Lung (tissue), 12 donors: ENCODE data around the gene ZSWIM8. TPM values are rescaled to one million over a fixed set of nuclear protein-coding genes. Genes with fewer than 3 reads are reported as not detected.

Experiments used
- ATAC-seq: fragments of 200-7000 bp; cut with Tn5 transposase; one replicate; pipeline ENCODE4 v1.9.1; 2020; ENCODE audit warnings: moderate number of reproducible peaks; ENCODE audit not compliant: insufficient read depth, low FRiP score
- DNase-seq, 3 donors: peaks; one replicate each; pipeline ENCODE4 v3.0.0-alpha.2; 2013 to 2017
- H3K27ac ChIP-seq, 2 donors: one replicate each; pipeline ENCODE4 v1.5.1; 2013; ENCODE audit warnings: mild to moderate bottlenecking in 2 of 2, moderate library complexity in 2 of 2, control low read depth in 1 of 2, inconsistent platforms in 1 of 2, low read depth in 1 of 2, low read length in 1 of 2
- H3K27me3 ChIP-seq, 3 donors: one replicate each; pipeline ENCODE4 v1.5.1; 2013; ENCODE audit warnings: low read length in 2 of 3; ENCODE audit not compliant: control insufficient read depth in 3 of 3, insufficient read depth in 3 of 3
- H3K36me3 ChIP-seq, 4 donors: one replicate each; pipeline ENCODE4 v1.5.1; 2013; ENCODE audit warnings: low read length in 4 of 4, mild to moderate bottlenecking in 1 of 4, moderate library complexity in 1 of 4; ENCODE audit not compliant: control insufficient read depth in 4 of 4, insufficient read depth in 4 of 4
- H3K4me1 ChIP-seq, 5 donors: one replicate each; pipeline ENCODE4 v1.5.1; 2013; ENCODE audit warnings: low read length in 5 of 5, mild to moderate bottlenecking in 2 of 5, moderate library complexity in 1 of 5; ENCODE audit not compliant: control insufficient read depth in 5 of 5, insufficient read depth in 5 of 5
- H3K4me3 ChIP-seq: one replicate; pipeline ENCODE4 v1.5.1; 2013; ENCODE audit warnings: mild to moderate bottlenecking, control low read depth, moderate library complexity
- H3K9ac ChIP-seq, 2 donors: one replicate each; pipeline ENCODE4 v1.5.1; 2013; ENCODE audit warnings: low read length in 2 of 2, control low read depth in 1 of 2; ENCODE audit not compliant: insufficient read depth in 1 of 2
- H3K9me3 ChIP-seq, 4 donors: one replicate each; pipeline ENCODE4 v1.5.1; 2013; ENCODE audit warnings: low read length in 3 of 4, mild to moderate bottlenecking in 1 of 4, moderate library complexity in 1 of 4; ENCODE audit not compliant: control insufficient read depth in 4 of 4, insufficient read depth in 3 of 4
- CTCF ChIP-seq: IDR thresholded peaks from 2 replicates; pipeline ENCODE4 v1.5.1; 2012; ENCODE audit warnings: mild to moderate bottlenecking; ENCODE audit errors: control extremely low read depth, extremely low read depth
- WGBS, 2 donors: extraction: QIAGEN DNeasy Blood & Tissue Kit; methylation state at CpG; one replicate each; pipeline ENCODE4 v1.1.7; 2013; 5-methylcytosine and 5-hydroxymethylcytosine counted together
- polyA plus RNA-seq, 2 donors: library from polyadenylated mRNA; stranded (reverse); fragments of 200-250 nt; gene quantifications; one replicate each; pipeline ENCODE4 v1.2.1, GENCODE V29; 2013
- total RNA-seq, 2 donors: library from RNA; depleted of rRNA in 1 of 2; stranded (reverse); fragments of >200 nt in 1 of 2; gene quantifications; one replicate each; pipeline ENCODE4 v1.2.1, GENCODE V29; 2014 to 2021
- donor health status: control.
- donor health status: control.
- donor health status: Bipolar disorder and iron deficiency.
- donor health status: healthy.
- donor health status: DM: yes; HTN: yes; CAD: no.

ZSWIM8 gene
- total and polyA plus RNA-seq, 4 donors = 70.3 to 113 (median 93.1) TPM

- Histone ChIP-seq H3K4me3 (no peak overlapping the region), H3K27ac (no peak overlapping the region), H3K4me1 (no peaks in the 10 kb centered on the region), H3K9me3 (no peaks in the 10 kb centered on the region), H3K9ac (no peak overlapping the region), H3K27me3 (no peaks in the 10 kb centered on the region), H3K36me3 (peaks cover 46 to 86% (median 53%) of the 10 kb centered on the region in 4 donors)
- WGBS, 2 donors = 86 to 87% methylated on average over 7 to 10 of the region's 10 CpGs
- DNase-seq = no peak
- no peak for ATAC-seq
- TF ChIP-seq CTCF = no peak
Measured at GRCh38 chr10:73798927-73799560, 13.6 kb downstream of the ZSWIM8 start.

GRCh38 chr10:73799899-73800559, 14.6 kb downstream of the ZSWIM8 start:
- H3K27me3 ChIP-seq = no peaks in the 10 kb centered on the region
- H3K9me3 ChIP-seq = no peaks in the 10 kb centered on the region
- no peak overlapping the region for H3K9ac ChIP-seq
- ATAC-seq (no peak), DNase-seq (no peak)
- H3K36me3 ChIP-seq = peaks cover 40 to 81% (median 49%) of the 10 kb centered on the region in 4 donors
- WGBS, 2 donors = 79 to 85% methylated on average over 9 of the region's 9 CpGs
- H3K27ac ChIP-seq = no peak overlapping the region
- TF ChIP-seq CTCF = no peak
- no peaks in the 10 kb centered on the region for H3K4me1 ChIP-seq
- no peak overlapping the region for H3K4me3 ChIP-seq

GRCh38 chr10:73800560-73801252, 15.3 kb downstream of the ZSWIM8 start:
- no peaks in the 10 kb centered on the region for H3K9me3 ChIP-seq
- no peaks in the 10 kb centered on the region for H3K27me3 ChIP-seq
- TF ChIP-seq CTCF = no peak
- no peak overlapping the region for H3K4me3 ChIP-seq
- H3K27ac ChIP-seq = no peak overlapping the region
- no peak overlapping the region for H3K9ac ChIP-seq
- no peak for DNase-seq
- ATAC-seq = no peak
- 86 to 93% methylated on average over 20 of the region's 20 CpGs for WGBS, 2 donors
- H3K36me3 ChIP-seq = peaks cover 39 to 80% (median 50%) of the 10 kb centered on the region in 4 donors
- H3K4me1 ChIP-seq = no peaks in the 10 kb centered on the region
